Mesendoderm (in vitro differentiated cells): ENCODE data around the gene FOXD2.

Experiments used
- DNase-seq: peaks from one replicate; pipeline ENCODE4 v3.0.0; 2013
- H2AK5ac ChIP-seq: 2 replicates; pipeline ENCODE4 v1.6.1; 2013; ENCODE audit warnings: low read length, inconsistent platforms
- H2BK120ac ChIP-seq: 2 replicates; pipeline ENCODE4 v1.6.1; 2013; ENCODE audit warnings: low read depth, mild to moderate bottlenecking, low read length, moderate library complexity, mixed read lengths
- H2BK15ac ChIP-seq: replicated peaks from 2 replicates; pipeline ENCODE4 v1.6.1; 2013; ENCODE audit warnings: low read depth, mild to moderate bottlenecking, moderate library complexity
- H2BK5ac ChIP-seq: 2 replicates; pipeline ENCODE4 v1.6.1; 2013; ENCODE audit warnings: low read length, inconsistent platforms
- H3K18ac ChIP-seq: 2 replicates; pipeline ENCODE4 v1.6.1; 2013; ENCODE audit warnings: mild to moderate bottlenecking, low read length, mixed read lengths
- H3K23ac ChIP-seq: one replicate; pipeline ENCODE4 v1.6.1; 2013; ENCODE audit warnings: low read length
- H3K27ac ChIP-seq: 2 replicates; pipeline ENCODE4 v1.5.1; 2013; ENCODE audit warnings: low read depth, mild to moderate bottlenecking, inconsistent platforms, low read length, moderate library complexity
- H3K27me3 ChIP-seq: 2 replicates; pipeline ENCODE4 v1.6.1; 2013; ENCODE audit warnings: low read length, control low read depth, mild to moderate bottlenecking, inconsistent platforms; ENCODE audit not compliant: insufficient read depth, poor library complexity
- H3K36me3 ChIP-seq: 2 replicates; pipeline ENCODE4 v1.6.1; 2013; ENCODE audit warnings: low read length, inconsistent platforms; ENCODE audit not compliant: control insufficient read depth, insufficient read depth
- H3K4ac ChIP-seq: one replicate; pipeline ENCODE4 v1.6.1; 2013; ENCODE audit warnings: low read depth, mild to moderate bottlenecking, low read length, moderate library complexity
- H3K4me1 ChIP-seq: 2 replicates; pipeline ENCODE4 v1.6.1; 2013; ENCODE audit warnings: low read depth, low read length, inconsistent platforms; ENCODE audit not compliant: control insufficient read depth
- H3K4me2 ChIP-seq: 2 replicates; pipeline ENCODE4 v1.6.1; 2013; ENCODE audit warnings: low read length
- H3K4me3 ChIP-seq: 2 replicates; pipeline ENCODE4 v1.5.1; 2013; ENCODE audit warnings: mild to moderate bottlenecking, low read length
- H3K56ac ChIP-seq: one replicate; pipeline ENCODE4 v1.6.1; 2013; ENCODE audit warnings: low read length
- H3K79me1 ChIP-seq: 2 replicates; pipeline ENCODE4 v1.6.1; 2013; ENCODE audit warnings: low read length, inconsistent platforms
- H3K79me2 ChIP-seq: 2 replicates; pipeline ENCODE4 v1.6.1; 2013; ENCODE audit warnings: mild to moderate bottlenecking, low read length; ENCODE audit not compliant: control insufficient read depth, insufficient read depth
- H3K9ac ChIP-seq: 2 replicates; pipeline ENCODE4 v1.6.1; 2013; ENCODE audit warnings: low read length, inconsistent platforms
- H4K5ac ChIP-seq: one replicate; pipeline ENCODE4 v1.6.1; 2013; ENCODE audit warnings: low read length
- H4K8ac ChIP-seq: one replicate; pipeline ENCODE4 v1.6.1; 2013; ENCODE audit warnings: low read depth, mild to moderate bottlenecking, control low read depth, low read length, moderate library complexity
- WGBS: extraction: QIAGEN DNeasy Blood & Tissue Kit; methylation state at CpG from one replicate; pipeline ENCODE4 v1.1.7; 2013; ENCODE audit warnings: low lambda C conversion rate, missing lambda C conversion rate; ENCODE audit not compliant: insufficient coverage; ENCODE audit errors: extremely low coverage; 5-methylcytosine and 5-hydroxymethylcytosine counted together

Gene FOXD2

DNA sequence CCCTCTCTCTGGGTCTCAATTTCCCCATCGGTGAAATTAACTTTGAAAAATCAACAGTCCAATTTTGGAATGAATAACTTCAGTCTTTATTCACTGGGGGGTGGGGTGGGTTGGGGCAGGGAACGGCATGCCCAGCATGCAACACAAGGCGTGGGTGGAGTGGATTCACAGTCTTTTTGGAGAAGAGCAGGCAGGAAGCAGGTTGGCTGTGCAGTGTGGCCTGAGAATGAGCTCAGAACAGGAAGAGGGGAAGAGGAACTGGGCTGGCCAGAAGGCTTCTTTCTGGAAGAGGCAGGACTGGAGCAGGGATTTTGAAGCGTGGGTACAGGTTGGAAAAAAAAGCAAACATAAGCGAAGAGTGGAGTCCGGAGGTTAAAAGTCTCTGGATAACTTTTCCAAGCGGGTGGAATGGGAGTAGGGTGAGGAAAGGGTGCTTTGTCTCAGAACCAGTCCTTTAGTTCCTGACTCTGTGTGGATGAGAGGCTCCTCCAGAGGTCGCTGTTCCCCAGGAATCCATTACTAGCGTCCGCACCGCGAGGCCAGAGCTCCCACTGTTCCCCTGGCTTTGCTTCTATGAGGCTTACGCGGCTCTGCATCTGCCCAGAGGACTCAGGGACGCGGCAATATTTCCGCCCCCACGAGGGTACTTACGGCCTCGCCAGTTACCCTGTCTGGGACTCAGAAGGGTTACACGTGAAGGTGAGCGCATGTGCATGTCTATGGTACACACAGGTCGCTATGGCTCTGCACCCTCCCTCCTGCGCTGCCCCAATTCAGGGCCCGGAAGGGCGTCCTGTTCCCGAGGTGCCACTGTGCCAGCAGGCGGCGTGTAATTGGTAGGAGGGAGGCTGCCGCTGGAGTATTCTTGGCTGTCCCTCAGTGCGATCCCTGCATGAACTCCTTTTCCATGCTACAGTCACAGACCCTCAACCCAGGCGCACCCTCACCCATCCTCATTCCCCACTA lies 5.5 kb upstream of the FOXD2 start:
- no CpG with 5 or more reads among the region's 32 CpGs for WGBS
- Histone ChIP-seq H2BK15ac (no peak overlapping the region), H3K4me1 (peaks cover 16% of the 10 kb centered on the region), H3K79me1 (no peaks in the 10 kb centered on the region), H3K4me3 (peak overlapping the region; percentile 25), H4K8ac (no peak overlapping the region), H3K27ac (no peak overlapping the region), H2AK5ac (no peak overlapping the region), H3K9ac (peak overlapping the region; percentile 60), H3K27me3 (peaks cover 38% of the 10 kb centered on the region), H3K4ac (no peak overlapping the region), H2BK120ac (no peak overlapping the region), H3K56ac (peak overlapping the region; percentile 65), H3K18ac (no peak overlapping the region), H2BK5ac (no peak overlapping the region), H3K36me3 (no peaks in the 10 kb centered on the region), H3K23ac (peak overlapping the region; percentile 50), H4K5ac (no peak overlapping the region), H3K79me2 (no peaks in the 10 kb centered on the region), H3K4me2 (peak overlapping the region; percentile 89)
- peak; percentile 92 for DNase-seq

DNA sequence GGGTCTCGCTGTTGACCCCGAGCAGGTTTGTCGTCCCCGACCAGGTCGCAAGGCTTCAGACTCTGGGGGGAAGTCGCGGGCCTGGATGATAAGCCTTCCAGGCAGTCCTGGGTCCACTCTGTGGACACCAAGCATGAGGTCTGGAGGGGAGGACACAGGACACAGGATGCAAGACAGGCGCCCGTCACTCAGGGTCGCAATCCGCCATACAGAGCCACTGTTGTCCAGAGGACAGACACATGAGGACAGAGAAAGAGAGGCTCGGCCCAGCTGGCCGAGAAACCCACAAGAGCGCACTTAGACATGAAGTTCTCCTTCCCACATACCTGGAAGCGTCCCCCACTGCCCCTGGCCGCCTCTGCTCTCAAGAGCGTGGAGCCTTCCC lies 4.8 kb upstream of the FOXD2 start:
- Histone ChIP-seq H3K4me1 (peaks cover 16% of the 10 kb centered on the region), H3K79me2 (no peaks in the 10 kb centered on the region), H3K79me1 (no peaks in the 10 kb centered on the region), H2BK120ac (no peak overlapping the region), H3K27me3 (peaks cover 38% of the 10 kb centered on the region), H3K23ac (peak overlapping the region; percentile 50), H2BK5ac (no peak overlapping the region), H2AK5ac (no peak overlapping the region), H3K36me3 (no peaks in the 10 kb centered on the region), H3K9ac (no peak overlapping the region), H3K27ac (no peak overlapping the region), H2BK15ac (no peak overlapping the region), H4K8ac (no peak overlapping the region), H3K18ac (no peak overlapping the region), H4K5ac (no peak overlapping the region), H3K4ac (no peak overlapping the region), H3K56ac (peak overlapping the region; percentile 65), H3K4me2 (peak overlapping the region; percentile 89), H3K4me3 (no peak overlapping the region)
- WGBS: no CpG with 5 or more reads among the region's 17 CpGs
- DNase-seq: no peak

DNA sequence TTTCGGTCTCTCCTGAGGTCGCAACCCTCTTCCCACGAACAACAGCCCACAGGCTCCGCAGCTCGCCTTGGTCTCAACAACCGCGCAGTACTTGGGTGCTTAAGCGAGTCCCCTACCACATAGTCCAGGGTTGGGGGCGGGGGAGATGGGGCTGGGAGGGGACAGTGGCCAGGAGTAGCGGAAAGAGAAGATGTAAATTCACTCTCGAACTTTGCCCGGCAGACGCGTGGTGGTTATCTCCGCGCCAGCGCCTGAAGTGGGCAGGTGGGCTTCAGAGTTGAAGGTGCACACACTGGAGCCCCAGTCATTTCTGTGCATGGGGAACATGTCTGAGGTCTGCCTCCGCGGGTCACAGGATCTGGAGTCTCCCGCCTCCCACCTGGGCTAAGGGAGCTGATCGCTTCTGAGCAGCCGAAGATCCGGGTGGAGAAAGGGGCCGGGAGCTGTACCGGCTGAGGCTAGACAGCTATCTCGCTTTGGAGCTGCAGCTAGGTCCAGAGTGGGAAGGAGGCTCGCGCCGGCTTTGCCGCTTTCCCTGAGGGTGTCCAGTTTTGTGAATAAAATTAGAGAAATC lies 4.3 kb upstream of the FOXD2 start:
- peak overlapping the region; percentile 30 for H3K4me2 ChIP-seq
- peaks cover 36% of the 10 kb centered on the region for H3K27me3 ChIP-seq
- H3K79me2 ChIP-seq: no peaks in the 10 kb centered on the region
- H3K23ac ChIP-seq: no peak overlapping the region
- no peak overlapping the region for H2BK5ac ChIP-seq
- H2BK15ac ChIP-seq: no peak overlapping the region
- no peak overlapping the region for H4K8ac ChIP-seq
- H3K36me3 ChIP-seq: no peaks in the 10 kb centered on the region
- H3K4me1 ChIP-seq: peaks cover 16% of the 10 kb centered on the region
- H3K27ac ChIP-seq: no peak overlapping the region
- DNase-seq: no peak
- no peak overlapping the region for H2BK120ac ChIP-seq
- no peak overlapping the region for H3K4me3 ChIP-seq
- H3K9ac ChIP-seq: peak overlapping the region; percentile 31
- no peak overlapping the region for H2AK5ac ChIP-seq
- WGBS: no CpG with 5 or more reads among the region's 30 CpGs
- H4K5ac ChIP-seq: no peak overlapping the region
- no peak overlapping the region for H3K4ac ChIP-seq
- H3K18ac ChIP-seq: no peak overlapping the region
- H3K56ac ChIP-seq: peak overlapping the region; percentile 47
- H3K79me1 ChIP-seq: no peaks in the 10 kb centered on the region

DNA sequence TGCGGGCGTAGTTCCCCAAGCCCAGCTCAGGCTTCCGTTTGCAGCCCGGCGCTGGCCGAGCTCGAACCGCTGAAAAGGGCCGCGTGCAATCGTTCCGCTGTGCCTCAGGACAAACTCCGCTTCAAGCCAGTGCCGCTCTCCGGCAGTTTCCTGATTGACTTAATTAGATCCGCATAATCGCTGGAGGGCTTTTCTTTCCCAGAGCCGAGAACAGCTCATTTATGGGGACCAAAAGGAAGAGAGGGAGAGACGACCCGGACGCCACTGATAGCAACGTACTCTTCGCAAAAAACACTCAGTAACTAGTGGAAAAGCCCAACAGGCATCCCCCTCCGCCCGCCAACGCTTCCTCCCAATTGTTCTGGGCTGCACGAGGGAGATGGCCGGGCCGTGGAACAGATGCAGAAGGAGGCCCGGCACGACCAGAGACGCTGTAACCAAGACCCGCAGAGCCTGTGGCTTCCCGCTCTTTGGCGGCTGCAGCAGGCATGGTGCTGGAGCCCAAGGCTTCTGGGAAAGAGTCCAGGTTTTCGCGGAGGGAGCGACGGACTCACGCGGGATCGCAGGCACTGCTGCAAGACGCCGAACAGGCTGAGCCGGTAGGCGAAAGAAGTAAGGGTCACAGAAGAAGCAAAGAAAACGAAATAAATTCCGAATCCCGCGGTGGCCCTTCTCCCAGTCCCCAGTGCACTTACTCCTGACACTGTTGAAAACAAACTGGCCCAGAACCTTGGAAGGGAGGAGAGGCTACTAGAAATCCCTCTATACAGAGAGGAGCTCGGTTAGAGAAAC lies 3.6 kb upstream of the FOXD2 start:
- Histone ChIP-seq H3K56ac (peak overlapping the region; percentile 47), H3K23ac (no peak overlapping the region), H4K8ac (no peak overlapping the region), H3K18ac (no peak overlapping the region), H3K79me2 (no peaks in the 10 kb centered on the region), H3K27ac (no peak overlapping the region), H2BK5ac (no peak overlapping the region), H2BK120ac (no peak overlapping the region), H2BK15ac (no peak overlapping the region), H3K79me1 (no peaks in the 10 kb centered on the region), H3K4me1 (peaks cover 16% of the 10 kb centered on the region), H3K4me3 (no peak overlapping the region), H3K27me3 (peaks cover 41% of the 10 kb centered on the region), H3K4me2 (peak overlapping the region; percentile 30), H2AK5ac (no peak overlapping the region), H3K36me3 (no peaks in the 10 kb centered on the region), H3K9ac (peak overlapping the region; percentile 41), H3K4ac (no peak overlapping the region), H4K5ac (no peak overlapping the region)
- DNase-seq: peak; percentile 70
- no CpG with 5 or more reads among the region's 51 CpGs for WGBS

DNA sequence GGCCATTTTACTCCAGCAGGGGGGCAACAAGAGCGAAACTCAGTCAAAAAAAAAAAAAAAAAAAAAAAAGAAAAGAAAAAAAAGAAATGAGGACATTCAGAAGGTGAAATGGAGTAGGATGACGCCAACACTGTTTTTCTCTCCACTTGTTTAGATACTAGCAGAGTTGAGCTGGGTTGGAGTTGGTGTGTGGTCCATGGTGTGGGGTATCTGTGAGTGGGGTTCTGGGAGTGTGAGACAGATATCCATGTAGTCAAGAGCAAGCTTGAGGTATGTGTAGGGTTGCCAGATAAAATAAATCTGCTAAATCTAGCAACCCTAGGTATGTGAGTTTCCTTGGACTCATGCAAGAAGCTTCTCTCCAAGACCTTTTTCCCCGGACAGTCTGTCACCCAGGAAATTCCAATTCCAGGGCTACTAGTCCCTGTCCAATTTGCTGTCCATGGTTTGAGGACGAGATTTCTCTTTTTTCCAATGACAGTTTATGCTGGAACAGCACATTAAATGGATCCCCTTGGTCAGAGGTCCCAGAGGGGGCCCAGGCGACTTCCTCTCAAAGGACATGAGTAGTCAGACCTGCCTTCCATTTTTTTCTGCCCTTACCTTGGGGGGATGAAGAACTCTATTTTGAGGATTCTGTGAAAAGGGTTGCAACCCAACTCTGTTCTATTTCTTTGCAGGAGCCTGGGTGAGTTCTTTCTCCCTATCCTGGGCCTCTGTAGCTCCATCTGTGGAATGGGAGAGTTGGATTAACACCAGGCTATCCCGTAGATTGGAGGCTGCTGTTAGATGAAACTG lies 2.1 kb upstream of the FOXD2 start:
- peaks cover 55% of the 10 kb centered on the region for H3K27me3 ChIP-seq
- H4K5ac ChIP-seq: no peak overlapping the region
- H3K4me1 ChIP-seq: peaks cover 16% of the 10 kb centered on the region
- H3K23ac ChIP-seq: no peak overlapping the region
- H3K4me2 ChIP-seq: no peak overlapping the region
- H3K9ac ChIP-seq: no peak overlapping the region
- H3K4ac ChIP-seq: no peak overlapping the region
- H2BK15ac ChIP-seq: no peak overlapping the region
- no CpG with 5 or more reads among the region's 6 CpGs for WGBS
- H3K79me2 ChIP-seq: no peaks in the 10 kb centered on the region
- no peak overlapping the region for H3K4me3 ChIP-seq
- H3K79me1 ChIP-seq: no peaks in the 10 kb centered on the region
- H3K27ac ChIP-seq: no peak overlapping the region
- H3K56ac ChIP-seq: no peak overlapping the region
- no peak overlapping the region for H4K8ac ChIP-seq
- DNase-seq: no peak
- H3K18ac ChIP-seq: no peak overlapping the region
- no peak overlapping the region for H2BK5ac ChIP-seq
- no peaks in the 10 kb centered on the region for H3K36me3 ChIP-seq
- H2AK5ac ChIP-seq: no peak overlapping the region
- H2BK120ac ChIP-seq: no peak overlapping the region
